GM23338 (cell line): ENCODE measurements around the gene CCDC71L. TPM values are rescaled to one million over a fixed set of nuclear protein-coding genes. Genes with fewer than 3 reads are reported as not detected.

Experiments used
- CREB1 ChIP-seq: fragments of 250-450 bp; sonication (Bioruptor Pico); IDR thresholded peaks from 2 replicates; pipeline ENCODE4 v1.5.0; 2020; ENCODE audit warnings: low read depth, mild to moderate bottlenecking, moderate library complexity
- EZH2 ChIP-seq: fragments of 200-600 bp; sonication (generic); IDR thresholded peaks from one replicate; pipeline ENCODE4 v1.8.0; 2017; ENCODE audit warnings: antibody characterized with exemption, mild to moderate bottlenecking, low read depth; ENCODE audit not compliant: unreplicated experiment
- EZH2phosphoT487 ChIP-seq: fragments of 200-600 bp; sonication (generic); IDR thresholded peaks from one replicate; pipeline ENCODE4 v1.8.1; 2018; ENCODE audit warnings: antibody characterized with exemption; ENCODE audit not compliant: unreplicated experiment
- JUNB ChIP-seq: IDR thresholded peaks from one replicate; pipeline ENCODE4 v1.6.1; 2016; ENCODE audit warnings: antibody characterized with exemption; ENCODE audit not compliant: unreplicated experiment
- POLR2AphosphoS5 ChIP-seq: IDR thresholded peaks from 2 replicates; pipeline ENCODE4 v1.6.1; 2016; ENCODE audit warnings: antibody characterized with exemption, low read depth
- STAT1 ChIP-seq: IDR thresholded peaks from one replicate; pipeline ENCODE4 v1.6.1; 2016; ENCODE audit warnings: antibody characterized with exemption; ENCODE audit not compliant: unreplicated experiment
- ZNF114 ChIP-seq: fragments of 250-450 bp; sonication (Bioruptor Pico); IDR thresholded peaks from 2 replicates; pipeline ENCODE4 v1.5.0; 2020; ENCODE audit warnings: mild to moderate bottlenecking, moderate library complexity
- ZNF331 ChIP-seq: fragments of 250-450 bp; sonication (Bioruptor Pico); IDR thresholded peaks from 2 replicates; pipeline ENCODE4 v1.5.0; 2020; ENCODE audit warnings: low read depth, mild to moderate bottlenecking, moderate library complexity
- polyA plus RNA-seq: library from polyadenylated mRNA; unstranded; fragments of >200 nt; fragmentation: Nextera tagmentation; extraction: Ambion mirVana; gene quantifications from 2 replicates; pipeline ENCODE4 v1.2.1, GENCODE V29; 2016
- total RNA-seq: library from RNA; depleted of rRNA; stranded (reverse); fragments of >200 nt; shearing (Covaris generic); gene quantifications from 2 replicates; pipeline ENCODE4 v1.2.3, GENCODE V29; 2014
- TF ChIP-seq, protein P1 (sequence below): IDR thresholded peaks from one replicate; pipeline ENCODE4 v1.6.1; 2018; ENCODE audit warnings: antibody characterized with exemption; ENCODE audit not compliant: unreplicated experiment
- TF ChIP-seq, protein P2 (sequence below): IDR thresholded peaks from 2 replicates; pipeline ENCODE4 v1.6.1; 2016; ENCODE audit warnings: antibody characterized with exemption
- TF ChIP-seq, protein P3 (sequence below), 2 experiments: fragments of 200-600 bp in 1 of 2; sonication (generic) in 1 of 2; conservative IDR thresholded peaks; 2 replicates each; pipeline versions ENCODE4 v1.5.1 to v1.6.1; 2016 to 2017; ENCODE audit warnings: antibody characterized with exemption in 2 of 2, low read depth in 2 of 2, mild to moderate bottlenecking in 2 of 2, moderate library complexity in 1 of 2

CCDC71L gene
- total and polyA plus RNA-seq, 2 experiments from 2014 or later: 8.4 to 32.3 TPM

DNA sequence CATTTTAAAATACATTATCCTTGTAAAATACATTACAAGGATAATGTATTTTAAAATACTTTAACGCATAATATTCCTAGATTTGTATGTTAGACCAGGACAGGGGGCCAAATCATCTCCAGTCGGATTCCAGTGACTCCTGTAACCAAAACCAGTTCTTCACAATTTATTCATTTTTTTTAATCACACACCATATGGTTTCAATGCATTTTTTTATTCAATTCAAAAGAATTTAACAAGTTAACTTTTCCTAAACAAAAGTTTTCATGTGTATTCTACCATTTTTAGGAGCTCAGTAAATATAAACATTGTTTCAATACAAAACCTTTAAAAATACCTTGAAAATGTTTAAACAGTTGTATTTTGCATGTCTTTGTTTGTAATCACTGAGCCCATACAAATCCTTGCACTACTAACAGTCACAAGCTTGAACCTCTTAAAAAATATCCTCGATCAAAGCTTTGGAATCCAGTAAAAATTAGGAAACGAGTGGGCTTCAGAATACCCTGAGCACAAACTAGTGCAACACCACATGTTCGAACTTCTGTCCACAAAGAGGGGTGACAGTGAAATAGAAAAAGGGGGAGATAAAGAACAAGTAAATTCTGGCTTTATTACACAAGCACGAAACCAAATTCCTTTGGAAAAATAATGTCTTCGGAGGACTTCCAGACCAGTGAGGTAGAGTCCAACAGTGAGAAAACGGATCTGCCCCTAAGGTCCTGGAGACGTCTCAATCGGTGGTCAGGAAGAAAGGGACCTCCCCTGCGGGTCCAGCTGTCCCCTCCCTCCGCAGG lies 1.6 kb downstream of the CCDC71L start (continued):
- TF ChIP-seq, protein P1, sequence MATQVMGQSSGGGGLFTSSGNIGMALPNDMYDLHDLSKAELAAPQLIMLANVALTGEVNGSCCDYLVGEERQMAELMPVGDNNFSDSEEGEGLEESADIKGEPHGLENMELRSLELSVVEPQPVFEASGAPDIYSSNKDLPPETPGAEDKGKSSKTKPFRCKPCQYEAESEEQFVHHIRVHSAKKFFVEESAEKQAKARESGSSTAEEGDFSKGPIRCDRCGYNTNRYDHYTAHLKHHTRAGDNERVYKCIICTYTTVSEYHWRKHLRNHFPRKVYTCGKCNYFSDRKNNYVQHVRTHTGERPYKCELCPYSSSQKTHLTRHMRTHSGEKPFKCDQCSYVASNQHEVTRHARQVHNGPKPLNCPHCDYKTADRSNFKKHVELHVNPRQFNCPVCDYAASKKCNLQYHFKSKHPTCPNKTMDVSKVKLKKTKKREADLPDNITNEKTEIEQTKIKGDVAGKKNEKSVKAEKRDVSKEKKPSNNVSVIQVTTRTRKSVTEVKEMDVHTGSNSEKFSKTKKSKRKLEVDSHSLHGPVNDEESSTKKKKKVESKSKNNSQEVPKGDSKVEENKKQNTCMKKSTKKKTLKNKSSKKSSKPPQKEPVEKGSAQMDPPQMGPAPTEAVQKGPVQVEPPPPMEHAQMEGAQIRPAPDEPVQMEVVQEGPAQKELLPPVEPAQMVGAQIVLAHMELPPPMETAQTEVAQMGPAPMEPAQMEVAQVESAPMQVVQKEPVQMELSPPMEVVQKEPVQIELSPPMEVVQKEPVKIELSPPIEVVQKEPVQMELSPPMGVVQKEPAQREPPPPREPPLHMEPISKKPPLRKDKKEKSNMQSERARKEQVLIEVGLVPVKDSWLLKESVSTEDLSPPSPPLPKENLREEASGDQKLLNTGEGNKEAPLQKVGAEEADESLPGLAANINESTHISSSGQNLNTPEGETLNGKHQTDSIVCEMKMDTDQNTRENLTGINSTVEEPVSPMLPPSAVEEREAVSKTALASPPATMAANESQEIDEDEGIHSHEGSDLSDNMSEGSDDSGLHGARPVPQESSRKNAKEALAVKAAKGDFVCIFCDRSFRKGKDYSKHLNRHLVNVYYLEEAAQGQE: no peak
- TF ChIP-seq EZH2phosphoT487 (no peak), CREB1 (CRISPR knock-in tag) (no peak), JUNB (no peak), ZNF331 (CRISPR knock-in tag) (no peak), ZNF114 (CRISPR knock-in tag) (no peak), EZH2 (no peak), STAT1 (no peak), POLR2AphosphoS5 (no peak)
- TF ChIP-seq, protein P2, sequence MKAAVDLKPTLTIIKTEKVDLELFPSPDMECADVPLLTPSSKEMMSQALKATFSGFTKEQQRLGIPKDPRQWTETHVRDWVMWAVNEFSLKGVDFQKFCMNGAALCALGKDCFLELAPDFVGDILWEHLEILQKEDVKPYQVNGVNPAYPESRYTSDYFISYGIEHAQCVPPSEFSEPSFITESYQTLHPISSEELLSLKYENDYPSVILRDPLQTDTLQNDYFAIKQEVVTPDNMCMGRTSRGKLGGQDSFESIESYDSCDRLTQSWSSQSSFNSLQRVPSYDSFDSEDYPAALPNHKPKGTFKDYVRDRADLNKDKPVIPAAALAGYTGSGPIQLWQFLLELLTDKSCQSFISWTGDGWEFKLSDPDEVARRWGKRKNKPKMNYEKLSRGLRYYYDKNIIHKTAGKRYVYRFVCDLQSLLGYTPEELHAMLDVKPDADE: no peak
- TF ChIP-seq, protein P3, sequence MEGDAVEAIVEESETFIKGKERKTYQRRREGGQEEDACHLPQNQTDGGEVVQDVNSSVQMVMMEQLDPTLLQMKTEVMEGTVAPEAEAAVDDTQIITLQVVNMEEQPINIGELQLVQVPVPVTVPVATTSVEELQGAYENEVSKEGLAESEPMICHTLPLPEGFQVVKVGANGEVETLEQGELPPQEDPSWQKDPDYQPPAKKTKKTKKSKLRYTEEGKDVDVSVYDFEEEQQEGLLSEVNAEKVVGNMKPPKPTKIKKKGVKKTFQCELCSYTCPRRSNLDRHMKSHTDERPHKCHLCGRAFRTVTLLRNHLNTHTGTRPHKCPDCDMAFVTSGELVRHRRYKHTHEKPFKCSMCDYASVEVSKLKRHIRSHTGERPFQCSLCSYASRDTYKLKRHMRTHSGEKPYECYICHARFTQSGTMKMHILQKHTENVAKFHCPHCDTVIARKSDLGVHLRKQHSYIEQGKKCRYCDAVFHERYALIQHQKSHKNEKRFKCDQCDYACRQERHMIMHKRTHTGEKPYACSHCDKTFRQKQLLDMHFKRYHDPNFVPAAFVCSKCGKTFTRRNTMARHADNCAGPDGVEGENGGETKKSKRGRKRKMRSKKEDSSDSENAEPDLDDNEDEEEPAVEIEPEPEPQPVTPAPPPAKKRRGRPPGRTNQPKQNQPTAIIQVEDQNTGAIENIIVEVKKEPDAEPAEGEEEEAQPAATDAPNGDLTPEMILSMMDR (conservative IDR thresholded peaks at IDR 0.05; ENCODE audit: low read depth in 2 of 2): no peak
